SU-DHL-6 (cell line): ENCODE results near the gene LAD1.

Source experiments
- H2AFZ ChIP-seq: fragments of 200-600 bp; sonication (generic); 2 replicates; pipeline ENCODE4 v1.6.1; 2014; ENCODE audit warnings: low read depth, mild to moderate bottlenecking, moderate library complexity, mixed read lengths, antibody characterized with exemption, low read length; ENCODE audit not compliant: severe bottlenecking
- H3F3A ChIP-seq: fragments of 200-600 bp; shearing (Covaris generic); 2 replicates; pipeline ENCODE4 v1.6.0; 2016; ENCODE audit warnings: antibody characterized with exemption, mild to moderate bottlenecking; ENCODE audit not compliant: insufficient read depth
- H3K27ac ChIP-seq: fragments of 200-600 bp; sonication (generic); 2 replicates; pipeline ENCODE4 v1.5.1; 2016; ENCODE audit warnings: low read depth, mild to moderate bottlenecking, low read length, moderate library complexity, mixed read lengths
- H3K27me3 ChIP-seq: fragments of 200-600 bp; sonication (generic), shearing (Covaris generic); 2 replicates; pipeline ENCODE4 v1.6.0; 2014; ENCODE audit warnings: mild to moderate bottlenecking, low read length
- H3K36me3 ChIP-seq: fragments of 200-600 bp; sonication (generic); 2 replicates; pipeline ENCODE4 v1.6.1; 2014; ENCODE audit warnings: mild to moderate bottlenecking, low read length, mixed read lengths
- H3K4me2 ChIP-seq: fragments of 300-600, 200-600 bp; shearing (Covaris generic), sonication (generic); 2 replicates; pipeline ENCODE4 v1.6.0; 2014; ENCODE audit warnings: low read length, low read depth, mild to moderate bottlenecking; ENCODE audit not compliant: poor library complexity, severe bottlenecking
- H3K4me3 ChIP-seq: fragments of 200-600 bp; sonication (generic); 2 replicates; pipeline ENCODE4 v1.5.1; 2014; ENCODE audit warnings: antibody characterized with exemption, low read length, mild to moderate bottlenecking, mixed read lengths; ENCODE audit not compliant: insufficient read depth, poor library complexity, severe bottlenecking
- H3K79me2 ChIP-seq: fragments of 200-600 bp; sonication (generic); 2 replicates; pipeline ENCODE4 v1.6.1; 2014; ENCODE audit warnings: mild to moderate bottlenecking, low read length, moderate library complexity; ENCODE audit not compliant: insufficient read depth
- H3K9ac ChIP-seq: fragments of 200-600 bp; sonication (generic); 2 replicates; pipeline ENCODE4 v1.7.0; 2014; ENCODE audit warnings: mild to moderate bottlenecking, low read length
- H3K9me2 ChIP-seq: fragments of 200-600 bp; sonication (generic); replicated peaks from 2 replicates; pipeline ENCODE4 v1.6.1; 2014; ENCODE audit warnings: low read length; ENCODE audit not compliant: insufficient read depth
- H3K9me3 ChIP-seq: fragments of 200-600 bp; sonication (generic); 2 replicates; pipeline ENCODE4 v1.6.1; 2014; ENCODE audit warnings: low read length, mixed read lengths; ENCODE audit not compliant: insufficient read depth
- H4K20me1 ChIP-seq: fragments of 200-600 bp; sonication (generic); 2 replicates; pipeline ENCODE4 v1.6.1; 2014; ENCODE audit warnings: low read depth, mild to moderate bottlenecking, antibody characterized with exemption, low read length, moderate library complexity, mixed read lengths
- CTCF ChIP-seq: fragments of 200-600 bp; sonication (generic); IDR thresholded peaks from one replicate; pipeline ENCODE4 v1.5.1; 2017; ENCODE audit warnings: antibody characterized with exemption, mild to moderate bottlenecking, low read length, moderate library complexity; ENCODE audit not compliant: insufficient read depth, poor library complexity, severe bottlenecking
- EZH2phosphoT487 ChIP-seq: fragments of 200-600 bp; sonication (generic), shearing (Covaris generic); conservative IDR thresholded peaks from 2 replicates; pipeline ENCODE4 v1.6.1; 2018; ENCODE audit warnings: mild to moderate bottlenecking, antibody characterized with exemption, low read length, moderate library complexity, mixed read lengths

The LAD1 gene

GRCh38 chr1:201336711-201337450 lies 62.2 kb downstream of the LAD1 start:
- Histone ChIP-seq H3K27me3 (no peaks in the 10 kb centered on the region), H3K4me3 (no peak overlapping the region), H3K9me2 (no peaks in the 10 kb centered on the region), H4K20me1 (no peaks in the 10 kb centered on the region), H3K4me2 (no peak overlapping the region), H3K36me3 (no peaks in the 10 kb centered on the region), H3K79me2 (no peaks in the 10 kb centered on the region), H2AFZ (no peak overlapping the region), H3K9me3 (no peaks in the 10 kb centered on the region), H3K9ac (no peak overlapping the region), H3F3A (no peaks in the 10 kb centered on the region), H3K27ac (no peak overlapping the region)
- TF ChIP-seq EZH2phosphoT487, result no peak
- TF ChIP-seq CTCF, result no peak

GRCh38 chr1:201335901-201336300 lies 63.2 kb downstream of the LAD1 start:
- no peaks in the 10 kb centered on the region for H3K9me2 ChIP-seq
- TF ChIP-seq EZH2phosphoT487 (no peak), CTCF (no peak)
- no peaks in the 10 kb centered on the region for H3K9me3 ChIP-seq
- no peaks in the 10 kb centered on the region for H3F3A ChIP-seq
- no peaks in the 10 kb centered on the region for H3K79me2 ChIP-seq
- no peak overlapping the region for H3K4me3 ChIP-seq
- H2AFZ ChIP-seq, result no peak overlapping the region
- no peaks in the 10 kb centered on the region for H3K27me3 ChIP-seq
- H3K36me3 ChIP-seq, result no peaks in the 10 kb centered on the region
- H3K9ac ChIP-seq, result no peak overlapping the region
- no peaks in the 10 kb centered on the region for H4K20me1 ChIP-seq
- H3K4me2 ChIP-seq, result no peak overlapping the region
- H3K27ac ChIP-seq, result no peak overlapping the region

GRCh38 chr1:201335174-201335870 lies 63.8 kb downstream of the LAD1 start:
- H3K9me3 ChIP-seq, result no peaks in the 10 kb centered on the region
- H2AFZ ChIP-seq, result no peak overlapping the region
- no peak overlapping the region for H3K27ac ChIP-seq

More at GRCh38 chr1:201335174-201335870, 63.8 kb downstream of the LAD1 start:
- Histone ChIP-seq H3K36me3 (no peaks in the 10 kb centered on the region), H3K27me3 (no peaks in the 10 kb centered on the region), H3K4me2 (no peak overlapping the region), H3K9me2 (no peaks in the 10 kb centered on the region), H4K20me1 (no peaks in the 10 kb centered on the region), H3F3A (no peaks in the 10 kb centered on the region), H3K4me3 (no peak overlapping the region), H3K9ac (no peak overlapping the region), H3K79me2 (no peaks in the 10 kb centered on the region)
- no peak for TF ChIP-seq EZH2phosphoT487
- TF ChIP-seq CTCF, result no peak
